HepG2 (cell line): ENCODE data around the gene SLC35D3. TPM values are rescaled to one million over a fixed set of nuclear protein-coding genes. Genes with fewer than 3 reads are reported as not detected.

Experiments used
- ATAC-seq: fragments of 200-7000 bp; cut with Tn5 transposase; 3 replicates; pipeline ENCODE4 v1.9.1; 2020; ENCODE audit warnings: mild to moderate bottlenecking, moderate library complexity
- BruUV-seq: library from RNA; stranded (reverse); fragments of 400-500 nt; replicated peaks from 2 replicates; lab custom pipeline; 2021; lab: Mats Ljungman, UMichigan
- CTCF ChIA-PET: fragments of 300-600 bp; formaldehyde crosslinking; extraction: SDS; loops from one replicate; lab custom pipeline; 2021; ENCODE audit warnings: low total read pairs, inconsistent platforms, low intra/inter-chr PET ratio; lab: Yijun Ruan, JAX
- POLR2A ChIA-PET: fragments of 350-600 bp; sonication (Branson Sonifier 250); formaldehyde crosslinking; loops from one replicate; lab custom pipeline; 2020; ENCODE audit warnings: antibody characterized with exemption, inconsistent platforms; lab: Yijun Ruan, JAX
- DNase-seq: peaks from one replicate; pipeline ENCODE4 v3.0.0-alpha.2; 2015; ENCODE audit warnings: low spot score
- FAIRE-seq: peaks from 3 replicates; lab custom pipeline; 2011; peaks lifted over from hg19 to GRCh38; lab: Jason Lieb, UNC
- H2AFZ ChIP-seq: one replicate; pipeline ENCODE4 v1.6.1; 2011; ENCODE audit warnings: low read length, inconsistent platforms
- H3K27ac ChIP-seq: fragments of 300-600 bp; 3 replicates; pipeline ENCODE4 v1.8.0; 2011; ENCODE audit warnings: mixed run types, mild to moderate bottlenecking, mixed read lengths, low read length, inconsistent platforms; ENCODE audit not compliant: insufficient read depth; ENCODE audit errors: extremely low read length
- H3K27me3 ChIP-seq, 2 experiments: fragments of 200-600 bp in 1 of 2; 2 replicates in 1 of 2; 3 replicates in 1 of 2; pipeline versions ENCODE4 v1.6.0 to v1.8.0; 2011; ENCODE audit warnings: low read length in 2 of 2, mild to moderate bottlenecking in 2 of 2, moderate library complexity in 2 of 2, inconsistent platforms in 1 of 2; ENCODE audit not compliant: insufficient read depth in 2 of 2, control insufficient read depth in 1 of 2
- H3K36me3 ChIP-seq, 2 experiments: fragments of 200-600 bp in 1 of 2; replicated peaks in 1 of 2; 2 replicates in 1 of 2; 3 replicates in 1 of 2; pipeline versions ENCODE4 v1.5.1 to v1.8.0; 2011; ENCODE audit warnings: low read length in 2 of 2, inconsistent platforms in 1 of 2; ENCODE audit not compliant: insufficient read depth in 2 of 2, control insufficient read depth in 1 of 2
- H3K4me1 ChIP-seq: 2 replicates; pipeline ENCODE4 v1.5.1; 2012; ENCODE audit warnings: low read length, inconsistent platforms; ENCODE audit not compliant: insufficient read depth
- H3K4me2 ChIP-seq: 2 replicates; pipeline ENCODE4 v1.6.0; 2011; ENCODE audit warnings: low read depth, low read length, inconsistent platforms
- H3K4me3 ChIP-seq, 3 experiments: fragments of 200-600 bp in 1 of 3; sonication (generic), shearing (Covaris generic) in 1 of 3; replicated peaks in 1 of 3; 2 replicates each; pipeline ENCODE4 v1.5.1; 2011 to 2016; ENCODE audit warnings: low read length in 3 of 3, inconsistent platforms in 2 of 3, low read depth in 2 of 3, mild to moderate bottlenecking in 2 of 3, control low read depth in 1 of 3, mixed read lengths in 1 of 3; ENCODE audit not compliant: insufficient read depth in 1 of 3
- H3K79me2 ChIP-seq: one replicate; pipeline ENCODE4 v1.6.1; 2011; ENCODE audit warnings: low read length, inconsistent platforms; ENCODE audit not compliant: insufficient read depth
- H3K9ac ChIP-seq: 2 replicates; pipeline ENCODE4 v1.6.0; 2011; ENCODE audit warnings: mild to moderate bottlenecking, low read depth, low read length, inconsistent platforms; ENCODE audit not compliant: insufficient read depth
- H3K9me3 ChIP-seq: 2 replicates; pipeline ENCODE4 v1.5.1; 2012; ENCODE audit warnings: mild to moderate bottlenecking, low read length
- H4K20me1 ChIP-seq: 2 replicates; pipeline ENCODE4 v1.6.0; 2011; ENCODE audit warnings: inconsistent platforms, mild to moderate bottlenecking, low read length, moderate library complexity; ENCODE audit not compliant: insufficient read depth
- MIXL1 ChIP-seq: IDR thresholded peaks from 2 replicates; pipeline ENCODE4 v1.6.1; 2016
- MYNN ChIP-seq: sonication (generic); formaldehyde crosslinking; IDR thresholded peaks from 2 replicates; pipeline ENCODE4 v1.4.0; 2020; ENCODE audit warnings: mild to moderate bottlenecking, low read depth, missing genetic modification reagents
- NR1H2 ChIP-seq: sonication (generic); formaldehyde crosslinking; IDR thresholded peaks from 2 replicates; pipeline ENCODE4 v1.8.1; 2022; ENCODE audit warnings: low read depth, missing genetic modification reagents, borderline replicate concordance
- RFX1 ChIP-seq: fragments of 450-650 bp; IDR thresholded peaks from 2 replicates; pipeline ENCODE4 v1.6.1; 2017
- SKI ChIP-seq: fragments of 450-650 bp; IDR thresholded peaks from one replicate; pipeline ENCODE4 v1.6.1; 2018; ENCODE audit warnings: mild to moderate bottlenecking; ENCODE audit not compliant: partially characterized antibody
- SMC3 ChIP-seq: IDR thresholded peaks from 2 replicates; pipeline ENCODE4 v1.6.1; 2011; ENCODE audit warnings: low read length, improper control_type of control experiment
- SP5 ChIP-seq: IDR thresholded peaks from 2 replicates; pipeline ENCODE4 v1.6.1; 2016; ENCODE audit warnings: low read depth, borderline replicate concordance
- ZBTB42 ChIP-seq: sonication (generic); formaldehyde crosslinking; IDR thresholded peaks from 2 replicates; pipeline ENCODE4 v1.5.0; 2020; ENCODE audit warnings: mild to moderate bottlenecking, missing genetic modification reagents
- ZFYVE20 ChIP-seq: sonication (generic); formaldehyde crosslinking; IDR thresholded peaks from 2 replicates; pipeline ENCODE4 v1.8.0; 2023; ENCODE audit warnings: low read depth, mild to moderate bottlenecking, moderate library complexity, missing genetic modification reagents, borderline replicate concordance
- ZNF34 ChIP-seq: sonication (generic); formaldehyde crosslinking; IDR thresholded peaks from 2 replicates; pipeline ENCODE4 v1.4.0; 2020; ENCODE audit warnings: mild to moderate bottlenecking, missing genetic modification reagents, borderline replicate concordance
- ZNF619 ChIP-seq: sonication (generic); formaldehyde crosslinking; IDR thresholded peaks from 2 replicates; pipeline ENCODE4 v1.4.0; 2020; ENCODE audit warnings: mild to moderate bottlenecking, missing genetic modification reagents
- ZNF670 ChIP-seq: sonication (generic); formaldehyde crosslinking; IDR thresholded peaks from 2 replicates; pipeline ENCODE4 v1.8.0; 2022; ENCODE audit warnings: mild to moderate bottlenecking, missing genetic modification reagents, borderline replicate concordance
- ZNF792 ChIP-seq: IDR thresholded peaks from 2 replicates; pipeline ENCODE4 v1.6.1; 2016
- WGBS: methylation state at CpG from one replicate; pipeline ENCODE4 v1.1.6; 2017; ENCODE audit warnings: low lambda C conversion rate; 5-methylcytosine and 5-hydroxymethylcytosine counted together
- in situ Hi-C: cut with HindIII; loops from 2 replicates; pipeline ENCODE4 v1.10.0; 2017; ENCODE audit warnings: low pct_unique_long_range_greater_than_20kb; ENCODE audit not compliant: extremely low pct_ligation_motif_present
- intact Hi-C: fragments of 100-400 bp; cut with micrococcal nuclease; formaldehyde crosslinking; loops from one replicate; pipeline ENCODE4 v1.10.0; 2022; ENCODE audit not compliant: unreplicated experiment
- polyA plus RNA-seq, 8 experiments: library from polyadenylated mRNA; depleted of rRNA in 3 of 8; stranded (reverse) in 7 of 8; unstranded in 1 of 8; fragments of >200 nt; fragmentation: Illumina TruSeq in 4 of 8; extraction: Trizol in 4 of 8; gene quantifications; 2 replicates each; pipeline versions ENCODE4 v1.2.1 to v1.2.3, GENCODE V29; 2011 to 2016; ENCODE audit warnings: low read depth in 4 of 8, missing spikeins in 1 of 8, mixed read lengths in 1 of 8; ENCODE audit not compliant: insufficient read depth in 1 of 8
- total RNA-seq, 5 experiments: library from RNA; depleted of rRNA; stranded (reverse); fragments of >200 nt; fragmentation: Illumina TruSeq; extraction: Trizol; gene quantifications; 2 replicates each; pipeline ENCODE4 v1.2.3, GENCODE V29; 2016; ENCODE audit warnings: low read depth in 1 of 5
- TF ChIP-seq, protein P1 (sequence below): sonication (generic); formaldehyde crosslinking; conservative IDR thresholded peaks from 2 replicates; pipeline ENCODE4 v1.8.1; 2023; ENCODE audit warnings: missing genetic modification reagents
- TF ChIP-seq, protein P2 (sequence below): sonication (generic); formaldehyde crosslinking; IDR thresholded peaks from 2 replicates; pipeline ENCODE4 v1.5.0; 2020; ENCODE audit warnings: mild to moderate bottlenecking, missing genetic modification reagents, borderline replicate concordance
- TF ChIP-seq, protein P3 (sequence below): IDR thresholded peaks from 2 replicates; pipeline ENCODE4 v1.6.1; 2016; ENCODE audit warnings: low read depth, missing genetic modification reagents, missing compliant biosample characterization

SLC35D3 gene
- total and polyA plus RNA-seq, 2 of the 13 experiments (the other 11 are each of a cell fraction or from before 2014, with no cell fraction given) = not detected

DNA sequence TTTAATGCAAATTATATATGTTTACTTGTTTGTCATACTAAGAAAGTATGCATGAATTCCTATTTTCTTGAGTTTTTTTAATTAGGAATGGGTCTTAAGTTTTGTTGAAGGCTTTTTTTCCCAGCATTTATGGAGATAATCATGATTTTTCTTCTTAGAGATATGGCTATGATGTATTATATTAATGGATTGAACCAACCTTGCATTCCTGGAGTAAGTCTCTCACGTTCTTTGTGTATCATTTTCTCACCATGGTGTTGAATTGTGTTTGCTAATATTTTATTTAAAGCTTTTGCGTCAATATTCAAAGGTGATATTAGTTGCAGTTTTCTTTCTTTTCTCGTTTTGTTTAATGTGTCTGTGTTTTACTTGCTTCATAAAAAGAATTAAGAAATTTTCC is 48.4 kb upstream of the SLC35D3 start:
- in situ Hi-C loops = no loop called here
- POLR2A ChIA-PET = no interaction called here
- no peak for FAIRE-seq
- TF ChIP-seq ZFYVE20 (no peak), SKI (no peak), NR1H2 (CRISPR knock-in tag) (no peak), ZBTB42 (CRISPR knock-in tag) (no peak), SMC3 (no peak), RFX1 (no peak), MIXL1 (CRISPR knock-in tag) (no peak), ZNF670 (CRISPR knock-in tag) (no peak), ZNF619 (CRISPR knock-in tag) (no peak), ZNF34 (CRISPR knock-in tag) (no peak), ZNF792 (no peak), SP5 (CRISPR knock-in tag) (no peak), MYNN (CRISPR knock-in tag) (no peak)
- TF ChIP-seq, protein P1, sequence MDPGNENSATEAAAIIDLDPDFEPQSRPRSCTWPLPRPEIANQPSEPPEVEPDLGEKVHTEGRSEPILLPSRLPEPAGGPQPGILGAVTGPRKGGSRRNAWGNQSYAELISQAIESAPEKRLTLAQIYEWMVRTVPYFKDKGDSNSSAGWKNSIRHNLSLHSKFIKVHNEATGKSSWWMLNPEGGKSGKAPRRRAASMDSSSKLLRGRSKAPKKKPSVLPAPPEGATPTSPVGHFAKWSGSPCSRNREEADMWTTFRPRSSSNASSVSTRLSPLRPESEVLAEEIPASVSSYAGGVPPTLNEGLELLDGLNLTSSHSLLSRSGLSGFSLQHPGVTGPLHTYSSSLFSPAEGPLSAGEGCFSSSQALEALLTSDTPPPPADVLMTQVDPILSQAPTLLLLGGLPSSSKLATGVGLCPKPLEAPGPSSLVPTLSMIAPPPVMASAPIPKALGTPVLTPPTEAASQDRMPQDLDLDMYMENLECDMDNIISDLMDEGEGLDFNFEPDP (CRISPR knock-in tag) = no peak
- TF ChIP-seq, protein P2, sequence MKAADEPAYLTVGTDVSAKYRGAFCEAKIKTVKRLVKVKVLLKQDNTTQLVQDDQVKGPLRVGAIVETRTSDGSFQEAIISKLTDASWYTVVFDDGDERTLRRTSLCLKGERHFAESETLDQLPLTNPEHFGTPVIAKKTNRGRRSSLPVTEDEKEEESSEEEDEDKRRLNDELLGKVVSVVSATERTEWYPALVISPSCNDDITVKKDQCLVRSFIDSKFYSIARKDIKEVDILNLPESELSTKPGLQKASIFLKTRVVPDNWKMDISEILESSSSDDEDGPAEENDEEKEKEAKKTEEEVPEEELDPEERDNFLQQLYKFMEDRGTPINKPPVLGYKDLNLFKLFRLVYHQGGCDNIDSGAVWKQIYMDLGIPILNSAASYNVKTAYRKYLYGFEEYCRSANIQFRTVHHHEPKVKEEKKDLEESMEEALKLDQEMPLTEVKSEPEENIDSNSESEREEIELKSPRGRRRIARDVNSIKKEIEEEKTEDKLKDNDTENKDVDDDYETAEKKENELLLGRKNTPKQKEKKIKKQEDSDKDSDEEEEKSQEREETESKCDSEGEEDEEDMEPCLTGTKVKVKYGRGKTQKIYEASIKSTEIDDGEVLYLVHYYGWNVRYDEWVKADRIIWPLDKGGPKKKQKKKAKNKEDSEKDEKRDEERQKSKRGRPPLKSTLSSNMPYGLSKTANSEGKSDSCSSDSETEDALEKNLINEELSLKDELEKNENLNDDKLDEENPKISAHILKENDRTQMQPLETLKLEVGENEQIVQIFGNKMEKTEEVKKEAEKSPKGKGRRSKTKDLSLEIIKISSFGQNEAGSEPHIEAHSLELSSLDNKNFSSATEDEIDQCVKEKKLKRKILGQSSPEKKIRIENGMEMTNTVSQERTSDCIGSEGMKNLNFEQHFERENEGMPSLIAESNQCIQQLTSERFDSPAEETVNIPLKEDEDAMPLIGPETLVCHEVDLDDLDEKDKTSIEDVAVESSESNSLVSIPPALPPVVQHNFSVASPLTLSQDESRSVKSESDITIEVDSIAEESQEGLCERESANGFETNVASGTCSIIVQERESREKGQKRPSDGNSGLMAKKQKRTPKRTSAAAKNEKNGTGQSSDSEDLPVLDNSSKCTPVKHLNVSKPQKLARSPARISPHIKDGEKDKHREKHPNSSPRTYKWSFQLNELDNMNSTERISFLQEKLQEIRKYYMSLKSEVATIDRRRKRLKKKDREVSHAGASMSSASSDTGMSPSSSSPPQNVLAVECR = no peak
- TF ChIP-seq, protein P3, sequence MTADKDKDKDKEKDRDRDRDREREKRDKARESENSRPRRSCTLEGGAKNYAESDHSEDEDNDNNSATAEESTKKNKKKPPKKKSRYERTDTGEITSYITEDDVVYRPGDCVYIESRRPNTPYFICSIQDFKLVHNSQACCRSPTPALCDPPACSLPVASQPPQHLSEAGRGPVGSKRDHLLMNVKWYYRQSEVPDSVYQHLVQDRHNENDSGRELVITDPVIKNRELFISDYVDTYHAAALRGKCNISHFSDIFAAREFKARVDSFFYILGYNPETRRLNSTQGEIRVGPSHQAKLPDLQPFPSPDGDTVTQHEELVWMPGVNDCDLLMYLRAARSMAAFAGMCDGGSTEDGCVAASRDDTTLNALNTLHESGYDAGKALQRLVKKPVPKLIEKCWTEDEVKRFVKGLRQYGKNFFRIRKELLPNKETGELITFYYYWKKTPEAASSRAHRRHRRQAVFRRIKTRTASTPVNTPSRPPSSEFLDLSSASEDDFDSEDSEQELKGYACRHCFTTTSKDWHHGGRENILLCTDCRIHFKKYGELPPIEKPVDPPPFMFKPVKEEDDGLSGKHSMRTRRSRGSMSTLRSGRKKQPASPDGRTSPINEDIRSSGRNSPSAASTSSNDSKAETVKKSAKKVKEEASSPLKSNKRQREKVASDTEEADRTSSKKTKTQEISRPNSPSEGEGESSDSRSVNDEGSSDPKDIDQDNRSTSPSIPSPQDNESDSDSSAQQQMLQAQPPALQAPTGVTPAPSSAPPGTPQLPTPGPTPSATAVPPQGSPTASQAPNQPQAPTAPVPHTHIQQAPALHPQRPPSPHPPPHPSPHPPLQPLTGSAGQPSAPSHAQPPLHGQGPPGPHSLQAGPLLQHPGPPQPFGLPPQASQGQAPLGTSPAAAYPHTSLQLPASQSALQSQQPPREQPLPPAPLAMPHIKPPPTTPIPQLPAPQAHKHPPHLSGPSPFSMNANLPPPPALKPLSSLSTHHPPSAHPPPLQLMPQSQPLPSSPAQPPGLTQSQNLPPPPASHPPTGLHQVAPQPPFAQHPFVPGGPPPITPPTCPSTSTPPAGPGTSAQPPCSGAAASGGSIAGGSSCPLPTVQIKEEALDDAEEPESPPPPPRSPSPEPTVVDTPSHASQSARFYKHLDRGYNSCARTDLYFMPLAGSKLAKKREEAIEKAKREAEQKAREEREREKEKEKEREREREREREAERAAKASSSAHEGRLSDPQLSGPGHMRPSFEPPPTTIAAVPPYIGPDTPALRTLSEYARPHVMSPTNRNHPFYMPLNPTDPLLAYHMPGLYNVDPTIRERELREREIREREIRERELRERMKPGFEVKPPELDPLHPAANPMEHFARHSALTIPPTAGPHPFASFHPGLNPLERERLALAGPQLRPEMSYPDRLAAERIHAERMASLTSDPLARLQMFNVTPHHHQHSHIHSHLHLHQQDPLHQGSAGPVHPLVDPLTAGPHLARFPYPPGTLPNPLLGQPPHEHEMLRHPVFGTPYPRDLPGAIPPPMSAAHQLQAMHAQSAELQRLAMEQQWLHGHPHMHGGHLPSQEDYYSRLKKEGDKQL (CRISPR knock-in tag) = no peak

More for the DNA sequence above, 48.4 kb upstream of the SLC35D3 start:
- intact Hi-C loops = loop anchor here (5.0 kb wide), 1 partner anchor 1031 kb away; no protein-coding TSS in a partner anchor
- H3K9ac ChIP-seq = no peak overlapping the region
- 31% methylated on average over 3 of the region's 3 CpGs for WGBS
- no TSS peak for BruUV-seq
- H3K4me1 ChIP-seq = no peaks in the 10 kb centered on the region
- no peak overlapping the region for H2AFZ ChIP-seq
- no peaks in the 10 kb centered on the region for H3K79me2 ChIP-seq
- no peaks in the 10 kb centered on the region for H3K36me3 ChIP-seq
- peaks cover 24% of the 10 kb centered on the region for H3K9me3 ChIP-seq
- no peak overlapping the region for H3K4me2 ChIP-seq
- H3K27ac ChIP-seq = no peak overlapping the region
- H3K27me3 ChIP-seq = no peaks in the 10 kb centered on the region
- H4K20me1 ChIP-seq = no peaks in the 10 kb centered on the region
- CTCF ChIA-PET = no interaction called here
- DNase-seq = no peak
- ATAC-seq = no peak
- no peak overlapping the region for H3K4me3 ChIP-seq
